ENCODE measurements around the gene OSTC.
A peak's percentile ranks its signal among the peaks of the same experiment; 100 is the strongest.

Gene OSTC

DNA sequence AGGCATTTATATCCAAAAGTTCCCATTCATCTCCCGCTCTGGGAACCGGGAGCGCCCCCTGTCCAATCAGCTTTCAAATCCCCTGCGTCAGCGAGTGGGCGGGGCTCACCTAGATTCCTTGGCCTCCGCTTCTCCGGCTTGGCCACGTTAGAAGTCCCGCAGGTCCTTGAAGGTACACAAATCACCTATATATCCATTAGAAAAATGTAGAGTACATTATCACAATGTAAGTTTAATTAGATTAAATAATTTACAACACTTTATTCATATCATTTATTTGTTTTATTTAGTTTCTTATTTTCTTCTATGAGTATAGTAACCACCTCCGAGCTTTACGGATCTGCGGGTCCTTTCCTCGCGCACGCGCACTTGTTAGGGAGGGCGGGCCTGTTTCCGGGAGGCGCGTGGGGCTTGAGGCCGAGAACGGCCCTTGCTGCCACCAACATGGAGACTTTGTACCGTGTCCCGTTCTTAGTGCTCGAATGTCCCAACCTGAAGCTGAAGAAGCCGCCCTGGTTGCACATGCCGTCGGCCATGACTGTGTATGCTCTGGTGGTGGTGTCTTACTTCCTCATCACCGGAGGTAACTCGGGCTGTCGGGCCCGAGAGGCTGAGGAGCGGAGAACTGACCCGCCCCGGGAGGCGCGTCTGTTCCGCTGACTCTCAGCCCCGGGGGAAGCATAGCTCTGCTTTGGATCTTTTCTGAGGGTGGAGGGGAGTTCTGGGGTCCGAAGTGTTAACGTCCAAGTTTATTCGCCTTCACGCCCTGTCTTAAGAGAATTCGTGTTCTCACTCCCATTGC is at the start of gene OSTC:
Gene OSTC, plus strand, starts transcription at position 388 of the 802 bp plus-strand sequence. Its CDS starts 57 bp downstream, at position 445.
- DNase-seq, result peak; percentile 78 to 86 (median 83)

DNA sequence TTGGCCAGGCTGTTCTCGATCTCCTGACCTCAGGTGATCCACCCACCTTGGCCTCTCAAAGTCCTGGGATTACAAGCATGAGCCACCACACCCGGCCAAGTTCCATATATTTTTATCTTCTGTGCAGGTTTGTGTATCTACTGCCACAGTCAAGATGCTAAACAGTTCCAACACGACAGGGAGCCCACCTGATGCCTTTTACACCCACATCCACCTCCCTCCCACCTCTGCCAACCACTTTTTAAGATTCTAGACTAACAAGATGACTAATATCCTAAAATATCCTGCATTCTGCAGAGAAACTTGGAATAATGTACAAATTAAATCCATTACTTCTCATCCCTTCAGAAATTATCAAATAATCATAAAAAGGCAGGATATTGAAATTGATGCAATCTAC is 49.3 kb upstream of the OSTC start:
- DNase-seq, result no peak

GRCh38 chr4:108601532-108601931 is 48.9 kb upstream of the OSTC start:
- no peak for DNase-seq

DNA sequence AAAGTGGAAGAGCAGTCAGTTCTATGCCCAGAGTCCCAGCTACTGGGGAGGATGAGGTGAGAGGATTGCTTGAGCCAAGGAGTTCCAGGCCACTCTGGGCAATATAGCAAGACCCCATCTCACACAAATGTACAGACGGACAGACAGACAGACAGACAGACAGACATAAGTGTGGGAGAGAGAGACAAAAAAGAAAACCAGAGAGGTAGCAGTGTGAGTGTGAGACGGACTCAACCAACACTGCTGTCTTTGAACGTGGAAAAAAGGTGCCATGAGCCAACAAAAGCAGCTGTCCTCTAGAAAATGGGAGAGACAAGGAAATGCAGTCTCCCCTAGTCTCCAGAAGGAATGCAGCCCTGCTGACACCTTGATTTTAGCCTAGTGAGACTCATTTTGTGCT is 48.2 kb upstream of the OSTC start:
- no peak for DNase-seq

GRCh38 chr4:108607079-108607815 is 43.2 kb upstream of the OSTC start:
- no peak for DNase-seq

GRCh38 chr4:108611365-108611764 is 39.0 kb upstream of the OSTC start:
- DNase-seq, result no peak

GRCh38 chr4:108612365-108612764 is 38.0 kb upstream of the OSTC start:
- DNase-seq, result no peak

DNA sequence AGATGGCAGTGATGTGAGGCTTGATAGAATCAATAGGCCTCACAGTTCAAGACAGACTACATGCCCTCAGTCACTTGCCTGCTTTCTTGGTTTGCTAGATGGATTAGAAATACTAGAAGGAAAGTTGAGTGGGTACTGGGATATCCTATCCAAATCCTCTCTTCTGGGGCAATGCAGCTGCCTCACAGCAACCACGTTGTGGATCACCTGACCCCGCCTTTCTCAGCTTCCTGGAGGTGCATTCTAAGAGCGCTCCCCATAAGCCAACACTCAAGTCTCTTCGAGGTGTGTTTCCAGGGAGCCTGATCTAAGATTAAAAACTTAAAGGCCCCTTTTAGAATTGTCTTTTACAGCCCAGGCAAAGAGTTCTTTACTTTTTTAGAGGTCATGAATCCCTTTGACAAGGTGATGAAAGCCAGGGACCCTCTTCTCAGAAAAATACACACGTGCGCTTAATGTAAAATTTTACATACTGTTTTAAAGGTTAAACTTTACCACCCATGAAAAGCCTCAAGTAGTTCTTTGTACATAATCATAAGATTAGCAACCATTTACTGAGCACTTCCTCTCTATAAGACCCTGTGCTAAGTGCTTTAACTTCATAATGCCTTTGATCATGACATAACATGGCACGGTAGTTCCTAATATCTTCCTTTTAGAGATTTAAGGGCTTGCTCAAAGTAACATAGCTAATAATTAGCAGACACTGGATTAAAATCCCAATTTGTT is 30.9 kb upstream of the OSTC start:
- DNase-seq, result peak in 2 of 4 experiments; percentile 0 to 5

DNA sequence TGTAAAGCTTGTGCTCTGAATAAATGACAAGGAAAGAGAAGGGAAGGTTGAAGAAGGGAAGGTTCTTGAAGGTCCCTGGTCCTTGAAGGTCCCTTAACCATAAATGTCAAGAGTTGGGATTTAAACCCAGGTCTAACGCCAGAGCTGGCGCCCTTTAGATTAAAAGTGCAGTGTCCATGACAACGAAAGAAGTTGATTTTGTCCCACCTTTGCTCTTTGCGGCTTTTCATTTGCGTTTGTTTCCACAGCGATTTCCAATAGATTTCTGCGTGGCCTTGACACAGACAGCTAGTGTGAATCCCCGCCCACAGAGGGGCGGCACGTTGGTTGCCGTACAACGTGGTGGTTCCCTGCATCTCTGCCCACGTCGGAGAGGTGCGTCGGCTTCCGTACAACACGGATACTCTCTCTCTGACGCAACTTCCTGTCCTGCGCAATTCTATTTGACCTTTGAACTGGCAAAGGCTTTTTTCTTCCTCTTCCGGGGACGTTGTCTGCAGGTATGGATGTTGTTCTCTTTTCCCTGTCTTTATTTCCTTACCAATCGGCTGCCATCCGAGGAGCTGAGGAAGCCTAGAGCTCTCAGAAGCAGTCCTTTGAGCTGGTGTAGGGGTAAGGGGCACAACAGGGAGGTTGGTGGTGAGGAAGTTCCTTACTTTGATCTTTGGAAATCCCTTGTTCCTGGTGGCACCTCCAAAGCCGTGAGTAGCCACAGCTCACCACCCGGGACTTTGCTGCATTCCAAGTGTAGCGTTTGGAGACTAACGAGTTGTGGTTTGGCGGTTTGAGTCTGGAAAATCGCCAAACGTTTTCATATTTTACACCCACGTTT is 30.1 kb upstream of the OSTC start, which contains the start of gene RPL34:
Gene RPL34, plus strand, starts transcription at position 476 of the 832 bp plus-strand sequence. CDS start 1,384 bp downstream, outside the sequence.
- DNase-seq, result peak; percentile 82 to 93 (median 88)

- DNase-seq, result no peak
Measured at GRCh38 chr4:108620933-108621905, 29.2 kb upstream of the OSTC start.

- no peak for DNase-seq
Measured at GRCh38 chr4:108622022-108622421, 28.4 kb upstream of the OSTC start.

- DNase-seq, result no peak
Measured at GRCh38 chr4:108622828-108623227, 27.6 kb upstream of the OSTC start.

DNA sequence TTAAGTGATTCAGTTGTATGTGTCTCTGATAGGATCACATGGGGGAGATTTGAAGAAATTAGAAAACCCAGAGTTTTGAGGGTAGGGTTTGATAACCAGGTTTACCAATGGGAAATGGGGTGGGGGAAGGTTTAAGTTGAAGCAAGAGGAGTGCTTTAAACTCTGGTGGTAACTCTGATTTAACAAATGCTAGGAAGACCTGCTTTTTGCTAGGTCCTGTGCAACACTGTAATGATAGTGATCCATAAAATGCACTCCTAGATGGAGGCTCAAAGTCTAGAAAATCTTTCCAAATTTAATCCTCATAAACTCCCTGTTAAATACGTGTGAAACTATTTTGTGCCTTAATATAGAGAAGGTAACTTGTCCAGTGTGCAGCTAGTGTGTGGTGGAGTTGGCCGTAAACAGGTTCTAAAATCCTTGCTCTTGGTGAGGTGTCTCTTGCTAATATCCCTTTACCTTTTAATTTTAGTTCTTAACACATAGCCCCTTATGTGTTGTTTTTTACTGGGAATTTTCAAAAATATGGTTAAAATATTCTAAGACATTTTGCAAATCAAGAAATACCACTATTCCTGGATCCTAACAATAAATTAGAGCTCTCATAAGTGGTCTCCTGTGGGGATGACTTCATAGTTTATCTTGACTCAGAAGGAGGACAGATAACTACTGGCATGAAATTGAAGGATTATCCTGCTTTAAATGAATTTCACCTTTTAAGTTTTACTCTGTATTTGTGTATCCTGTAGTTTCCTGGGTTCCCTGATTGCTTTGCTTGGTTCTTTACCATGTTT is 25.9 kb upstream of the OSTC start:
- no peak for DNase-seq

DNA sequence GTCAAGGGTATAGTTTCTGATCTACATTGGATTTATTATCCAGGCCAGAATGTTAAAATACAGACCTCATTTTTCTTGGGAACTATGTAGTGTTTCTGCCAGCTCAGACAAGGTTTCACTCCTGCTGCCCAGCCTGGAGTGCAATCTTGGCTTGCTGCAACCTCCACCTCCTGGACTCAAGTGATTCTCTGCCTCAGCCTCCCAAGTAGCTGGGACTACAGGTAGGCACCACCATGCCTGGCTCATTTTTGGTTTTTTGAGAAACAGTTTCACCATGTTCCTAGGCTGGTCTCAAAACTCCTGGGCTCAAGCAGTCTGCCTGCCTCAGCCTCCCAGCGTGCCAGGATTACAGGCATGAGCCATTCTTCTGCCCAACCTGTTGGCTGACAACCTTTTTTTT is 24.3 kb upstream of the OSTC start:
- DNase-seq, result no peak

DNA sequence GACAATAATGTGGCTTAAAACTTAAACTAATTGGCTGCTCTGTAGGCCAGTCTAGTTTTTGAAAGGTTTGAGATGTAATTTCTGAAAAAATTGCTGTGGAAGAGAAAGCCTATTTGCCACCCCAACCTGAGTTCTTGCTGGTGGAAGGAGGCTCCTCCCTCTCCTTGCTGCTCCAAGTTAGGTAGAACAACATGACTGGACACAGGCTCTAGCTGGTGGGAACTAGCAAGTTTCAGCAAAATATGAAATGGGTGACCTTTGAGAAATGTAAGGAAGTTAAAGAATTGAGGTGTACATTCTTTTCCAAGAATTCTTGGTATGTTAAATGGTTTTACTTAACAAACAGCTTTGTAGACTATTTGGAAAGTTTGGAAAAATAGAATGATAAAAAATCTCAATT is 22.0 kb upstream of the OSTC start:
- no peak for DNase-seq

DNA sequence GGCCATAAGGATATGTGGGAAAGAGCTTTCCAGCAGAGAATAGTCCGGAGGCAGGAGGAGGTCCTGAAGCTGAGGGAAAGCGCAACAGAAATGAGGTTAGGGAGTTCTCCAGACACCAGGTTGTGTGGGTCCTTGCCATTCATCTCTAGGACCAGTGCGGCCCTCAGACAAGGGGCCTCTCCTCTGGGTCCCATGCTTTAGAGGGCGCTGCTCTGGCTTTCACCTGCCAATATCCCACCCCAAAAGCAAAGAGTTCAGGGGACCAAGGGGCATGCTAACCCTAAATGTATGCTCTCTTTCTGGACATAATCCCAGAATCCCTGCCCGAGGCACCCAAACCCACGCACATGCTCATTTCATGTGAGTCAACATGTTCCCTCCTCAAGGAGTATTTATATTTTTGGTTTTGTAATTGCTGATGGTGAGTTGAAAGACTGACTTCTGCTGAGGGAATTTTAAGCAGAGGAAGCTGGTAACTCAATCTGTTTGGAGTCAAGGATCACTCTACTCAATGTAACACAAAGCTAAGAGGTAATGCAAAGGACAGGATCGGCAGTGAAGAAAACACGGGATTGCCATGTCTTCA is 15.2 kb upstream of the OSTC start:
- no peak for DNase-seq

DNA sequence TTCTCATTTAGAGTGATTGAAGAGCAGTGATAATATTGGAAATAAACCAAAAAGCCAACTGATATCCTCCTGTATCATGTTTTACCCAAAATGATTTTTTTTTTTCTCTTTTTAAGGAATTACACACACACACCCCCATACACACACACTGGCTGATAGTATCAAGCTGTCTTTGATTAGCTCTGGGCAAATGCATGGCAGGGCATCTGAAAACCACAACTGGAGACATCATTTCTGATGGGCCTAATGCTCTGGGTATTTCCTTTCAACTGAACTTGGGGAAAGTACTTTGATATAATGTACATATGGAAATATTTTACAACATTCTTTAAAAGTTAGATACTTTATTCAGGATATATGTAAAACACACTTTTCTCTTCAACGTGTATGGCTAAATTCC is 14.2 kb upstream of the OSTC start:
- no peak for DNase-seq

- DNase-seq, result no peak
Measured at GRCh38 chr4:108637856-108638255, 12.5 kb upstream of the OSTC start.

- no peak for DNase-seq
Measured at GRCh38 chr4:108644237-108644636, 6.2 kb upstream of the OSTC start.

GRCh38 chr4:108646706-108647105 is 3.7 kb upstream of the OSTC start:
- no peak for DNase-seq

Data from activated CD4-positive, CD25-positive, alpha-beta regulatory T cell (primary cell).